RWPE2 (cell line): ENCODE measurements around the gene UMODL1.

Source experiments
- ATAC-seq: fragments of 200-7000 bp; cut with Tn5 transposase; 3 replicates; pipeline ENCODE4 v1.9.1; 2021; ENCODE audit warnings: low read depth
- DNase-seq: peaks from one replicate; pipeline ENCODE4 v3.0.0-alpha.2; 2020; ENCODE audit warnings: low spot score
- H3K27ac ChIP-seq: fragments of 450-650 bp; 2 replicates; pipeline ENCODE4 v1.5.1; 2017; ENCODE audit warnings: mild to moderate bottlenecking; ENCODE audit not compliant: poor library complexity, severe bottlenecking
- H3K27me3 ChIP-seq: fragments of 250-450 bp; sonication (Bioruptor Pico); 2 replicates; pipeline ENCODE4 v1.5.1; 2021; ENCODE audit warnings: mild to moderate bottlenecking, moderate library complexity; ENCODE audit not compliant: insufficient read depth, poor library complexity, severe bottlenecking
- H3K36me3 ChIP-seq: fragments of 250-450 bp; sonication (Bioruptor Pico); 2 replicates; pipeline ENCODE4 v1.5.1; 2020; ENCODE audit warnings: low read depth, mild to moderate bottlenecking, moderate library complexity
- H3K4me1 ChIP-seq: fragments of 250-450 bp; sonication (Bioruptor Pico); 2 replicates; pipeline ENCODE4 v1.5.1; 2021; ENCODE audit warnings: mild to moderate bottlenecking, moderate library complexity; ENCODE audit not compliant: insufficient read depth, poor library complexity, severe bottlenecking
- H3K4me3 ChIP-seq: fragments of 250-450 bp; sonication (Bioruptor Pico); 2 replicates; pipeline ENCODE4 v1.5.1; 2021; ENCODE audit warnings: mild to moderate bottlenecking, moderate library complexity; ENCODE audit not compliant: severe bottlenecking
- H3K9me3 ChIP-seq: fragments of 250-450 bp; sonication (Bioruptor Pico); 2 replicates; pipeline ENCODE4 v1.5.1; 2021; ENCODE audit warnings: mild to moderate bottlenecking, moderate library complexity; ENCODE audit not compliant: severe bottlenecking
- CTCF ChIP-seq: fragments of 450-650 bp; IDR thresholded peaks from one replicate; pipeline ENCODE4 v1.5.1; 2017; ENCODE audit warnings: mild to moderate bottlenecking, moderate library complexity; ENCODE audit not compliant: poor library complexity, severe bottlenecking

UMODL1 gene

GRCh38 chr21:42120903-42121535 is 49.9 kb downstream of the UMODL1 start:
- no peak overlapping the region for H3K27ac ChIP-seq
- ATAC-seq (no peak), DNase-seq (no peak)
- H3K36me3 ChIP-seq: no peaks in the 10 kb centered on the region
- no peak for TF ChIP-seq CTCF
- no peaks in the 10 kb centered on the region for H3K4me1 ChIP-seq
- H3K4me3 ChIP-seq: no peak overlapping the region
- H3K27me3 ChIP-seq: peaks cover 21% of the 10 kb centered on the region
- no peaks in the 10 kb centered on the region for H3K9me3 ChIP-seq

- peaks cover 21% of the 10 kb centered on the region for H3K27me3 ChIP-seq
- no peak overlapping the region for H3K4me3 ChIP-seq
- no peaks in the 10 kb centered on the region for H3K36me3 ChIP-seq
- H3K4me1 ChIP-seq: no peaks in the 10 kb centered on the region
- no peak overlapping the region for H3K27ac ChIP-seq
- no peaks in the 10 kb centered on the region for H3K9me3 ChIP-seq
- TF ChIP-seq CTCF: no peak
- no peak; the same call in 2 of the 3 replicates for ATAC-seq
- DNase-seq: no peak
Measured at GRCh38 chr21:42121794-42122193, 50.7 kb downstream of the UMODL1 start.

- DNase-seq (no peak), ATAC-seq (no peak)
- H3K4me1 ChIP-seq: no peaks in the 10 kb centered on the region
- H3K36me3 ChIP-seq: no peaks in the 10 kb centered on the region
- H3K9me3 ChIP-seq: no peaks in the 10 kb centered on the region
- TF ChIP-seq CTCF: no peak
- H3K4me3 ChIP-seq: no peak overlapping the region
- peaks cover 21% of the 10 kb centered on the region for H3K27me3 ChIP-seq
- no peak overlapping the region for H3K27ac ChIP-seq
Measured at GRCh38 chr21:42122398-42122797, 51.3 kb downstream of the UMODL1 start.

DNA sequence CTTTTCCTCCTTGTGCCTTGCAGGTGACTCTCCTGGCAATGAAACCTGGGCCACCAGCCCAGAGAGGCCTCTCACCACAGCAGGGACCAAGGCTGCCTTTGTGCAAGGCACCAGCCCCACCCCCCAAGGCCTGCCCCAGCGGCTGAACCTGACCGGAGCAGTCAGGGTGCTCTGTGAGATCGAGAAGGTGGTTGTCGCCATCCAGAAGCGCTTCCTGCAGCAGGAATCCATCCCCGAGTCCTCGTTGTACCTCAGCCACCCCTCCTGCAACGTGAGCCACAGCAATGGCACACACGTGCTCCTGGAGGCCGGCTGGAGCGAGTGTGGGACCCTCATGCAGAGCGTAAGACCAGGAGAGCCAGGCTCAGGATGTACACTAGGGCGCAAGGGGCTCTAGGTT is 51.7 kb downstream of the UMODL1 start:
- peaks cover 21% of the 10 kb centered on the region for H3K27me3 ChIP-seq
- no peaks in the 10 kb centered on the region for H3K9me3 ChIP-seq
- no peaks in the 10 kb centered on the region for H3K4me1 ChIP-seq
- H3K36me3 ChIP-seq: no peaks in the 10 kb centered on the region
- no peak overlapping the region for H3K4me3 ChIP-seq
- DNase-seq: no peak
- no peak overlapping the region for H3K27ac ChIP-seq
- no peak for ATAC-seq
- no peak for TF ChIP-seq CTCF

DNA sequence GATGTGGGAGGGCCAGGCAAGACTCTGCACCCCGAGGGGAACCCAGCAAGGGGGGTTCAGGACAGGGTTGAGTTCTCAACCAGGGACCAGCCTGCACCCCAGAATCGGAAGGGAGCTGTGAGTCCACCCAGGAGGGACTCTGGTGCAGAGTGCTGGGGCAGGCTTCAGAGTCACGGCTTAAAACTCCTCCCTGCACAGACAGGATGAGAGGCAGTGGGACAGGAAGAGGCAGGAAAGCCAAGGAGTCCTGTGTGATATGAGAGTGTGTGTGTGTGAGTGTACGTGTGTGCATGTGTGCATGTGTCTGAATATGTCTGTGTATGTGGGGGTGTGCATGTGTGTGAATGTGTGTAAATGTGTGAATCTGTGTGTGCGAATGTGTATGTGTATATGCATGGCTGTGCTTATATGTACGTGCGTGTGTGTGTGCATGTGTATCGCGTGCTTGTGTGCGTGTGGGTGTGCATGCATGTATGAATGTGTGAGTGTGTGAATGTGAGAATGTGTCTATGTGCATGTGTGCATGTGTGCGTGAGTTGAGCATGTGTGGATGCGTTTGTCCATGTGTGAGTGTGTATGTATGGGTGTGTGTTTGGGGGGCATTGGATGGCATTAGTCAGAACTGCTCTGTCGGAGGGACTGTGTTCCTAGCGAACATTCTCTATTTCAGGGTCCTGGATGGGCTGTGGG is 52.2 kb downstream of the UMODL1 start:
- H3K4me3 ChIP-seq: no peak overlapping the region
- DNase-seq (no peak), ATAC-seq (no peak)
- H3K4me1 ChIP-seq: no peaks in the 10 kb centered on the region
- H3K36me3 ChIP-seq: no peaks in the 10 kb centered on the region
- peaks cover 16% of the 10 kb centered on the region for H3K27me3 ChIP-seq
- H3K27ac ChIP-seq: no peak overlapping the region
- no peaks in the 10 kb centered on the region for H3K9me3 ChIP-seq
- no peak for TF ChIP-seq CTCF
